ENCODE measurements around the gene ADAM12.

DNA sequence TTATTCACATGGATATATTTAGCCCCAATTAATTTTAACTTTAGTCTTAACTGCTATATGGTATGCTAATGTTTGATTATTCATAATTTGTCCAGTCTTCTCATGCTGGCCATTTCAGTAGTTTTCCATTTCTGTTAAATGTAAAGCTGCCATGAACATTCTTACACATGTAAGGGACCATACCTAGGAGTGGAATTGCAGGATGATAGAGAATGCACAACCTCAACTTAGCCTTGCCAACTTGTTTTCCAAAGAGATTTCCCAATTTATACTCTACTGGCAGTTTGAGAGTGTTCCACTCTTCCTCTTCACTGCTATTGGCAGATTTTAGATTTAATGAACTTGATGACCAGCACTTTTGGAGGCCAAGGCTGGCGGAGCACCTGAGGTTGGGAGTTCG, 423.7 kb downstream of the ADAM12 start:
- TF ChIP-seq YY1 (IDR thresholded peaks at IDR 0.05; ENCODE audit: low read depth), result no peak
- no peak for TF ChIP-seq FOXM1 (IDR thresholded peaks at IDR 0.05; ENCODE audit: borderline replicate concordance, low read depth)
- no peak for TF ChIP-seq TAF1 (IDR thresholded peaks at IDR 0.05; ENCODE audit: low read depth)
- no peak for TF ChIP-seq TCF12 (IDR thresholded peaks at IDR 0.05; ENCODE audit: low read depth)
- TF ChIP-seq CREB1 (IDR thresholded peaks at IDR 0.05; ENCODE audit: low read depth), result no peak
- TF ChIP-seq, protein P1, sequence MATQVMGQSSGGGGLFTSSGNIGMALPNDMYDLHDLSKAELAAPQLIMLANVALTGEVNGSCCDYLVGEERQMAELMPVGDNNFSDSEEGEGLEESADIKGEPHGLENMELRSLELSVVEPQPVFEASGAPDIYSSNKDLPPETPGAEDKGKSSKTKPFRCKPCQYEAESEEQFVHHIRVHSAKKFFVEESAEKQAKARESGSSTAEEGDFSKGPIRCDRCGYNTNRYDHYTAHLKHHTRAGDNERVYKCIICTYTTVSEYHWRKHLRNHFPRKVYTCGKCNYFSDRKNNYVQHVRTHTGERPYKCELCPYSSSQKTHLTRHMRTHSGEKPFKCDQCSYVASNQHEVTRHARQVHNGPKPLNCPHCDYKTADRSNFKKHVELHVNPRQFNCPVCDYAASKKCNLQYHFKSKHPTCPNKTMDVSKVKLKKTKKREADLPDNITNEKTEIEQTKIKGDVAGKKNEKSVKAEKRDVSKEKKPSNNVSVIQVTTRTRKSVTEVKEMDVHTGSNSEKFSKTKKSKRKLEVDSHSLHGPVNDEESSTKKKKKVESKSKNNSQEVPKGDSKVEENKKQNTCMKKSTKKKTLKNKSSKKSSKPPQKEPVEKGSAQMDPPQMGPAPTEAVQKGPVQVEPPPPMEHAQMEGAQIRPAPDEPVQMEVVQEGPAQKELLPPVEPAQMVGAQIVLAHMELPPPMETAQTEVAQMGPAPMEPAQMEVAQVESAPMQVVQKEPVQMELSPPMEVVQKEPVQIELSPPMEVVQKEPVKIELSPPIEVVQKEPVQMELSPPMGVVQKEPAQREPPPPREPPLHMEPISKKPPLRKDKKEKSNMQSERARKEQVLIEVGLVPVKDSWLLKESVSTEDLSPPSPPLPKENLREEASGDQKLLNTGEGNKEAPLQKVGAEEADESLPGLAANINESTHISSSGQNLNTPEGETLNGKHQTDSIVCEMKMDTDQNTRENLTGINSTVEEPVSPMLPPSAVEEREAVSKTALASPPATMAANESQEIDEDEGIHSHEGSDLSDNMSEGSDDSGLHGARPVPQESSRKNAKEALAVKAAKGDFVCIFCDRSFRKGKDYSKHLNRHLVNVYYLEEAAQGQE (IDR thresholded peaks at IDR 0.05; ENCODE audit: low read depth), result no peak
- no peak for TF ChIP-seq TEAD4 (IDR thresholded peaks at IDR 0.05)
- TF ChIP-seq RAD21 (IDR thresholded peaks at IDR 0.05; ENCODE audit: low read depth), result no peak
- TF ChIP-seq EP300 (IDR thresholded peaks at IDR 0.05; ENCODE audit: borderline replicate concordance), result no peak
- TF ChIP-seq CEBPB (IDR thresholded peaks at IDR 0.05), result no peak
- no peak for TF ChIP-seq MAX (IDR thresholded peaks at IDR 0.05)
- TF ChIP-seq, protein P2, sequence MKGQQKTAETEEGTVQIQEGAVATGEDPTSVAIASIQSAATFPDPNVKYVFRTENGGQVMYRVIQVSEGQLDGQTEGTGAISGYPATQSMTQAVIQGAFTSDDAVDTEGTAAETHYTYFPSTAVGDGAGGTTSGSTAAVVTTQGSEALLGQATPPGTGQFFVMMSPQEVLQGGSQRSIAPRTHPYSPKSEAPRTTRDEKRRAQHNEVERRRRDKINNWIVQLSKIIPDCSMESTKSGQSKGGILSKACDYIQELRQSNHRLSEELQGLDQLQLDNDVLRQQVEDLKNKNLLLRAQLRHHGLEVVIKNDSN (IDR thresholded peaks at IDR 0.05), result no peak
